HG03095 (cell line): ENCODE data around the gene APBA2.

Experiments used
- ATAC-seq: cut with Tn5 transposase; IDR thresholded peaks from one replicate; pipeline ENCODE4 v1.9.1; 2021; ENCODE audit warnings: moderate library complexity; ENCODE audit not compliant: unreplicated experiment

Gene APBA2

GRCh38 chr15:28980709-28981350 is 95.1 kb downstream of the APBA2 start:
- ATAC-seq: no peak

DNA sequence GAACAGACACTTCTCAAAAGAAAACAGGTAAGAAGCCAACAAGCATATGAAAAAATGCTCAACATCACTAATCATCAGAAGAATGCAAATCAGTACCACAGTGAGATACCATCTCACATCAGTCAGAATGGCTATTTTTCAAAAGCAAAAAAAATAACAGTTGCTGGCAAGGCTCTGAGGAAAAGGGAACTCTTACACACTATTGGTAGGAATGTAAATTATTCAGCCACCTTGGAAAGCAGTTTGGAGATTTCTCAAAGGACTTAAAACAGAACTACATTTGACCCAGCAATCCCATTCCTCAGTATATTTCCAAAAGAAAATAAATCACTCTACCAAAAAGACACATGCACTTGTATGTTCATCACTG is 95.6 kb downstream of the APBA2 start:
- ATAC-seq: no peak

DNA sequence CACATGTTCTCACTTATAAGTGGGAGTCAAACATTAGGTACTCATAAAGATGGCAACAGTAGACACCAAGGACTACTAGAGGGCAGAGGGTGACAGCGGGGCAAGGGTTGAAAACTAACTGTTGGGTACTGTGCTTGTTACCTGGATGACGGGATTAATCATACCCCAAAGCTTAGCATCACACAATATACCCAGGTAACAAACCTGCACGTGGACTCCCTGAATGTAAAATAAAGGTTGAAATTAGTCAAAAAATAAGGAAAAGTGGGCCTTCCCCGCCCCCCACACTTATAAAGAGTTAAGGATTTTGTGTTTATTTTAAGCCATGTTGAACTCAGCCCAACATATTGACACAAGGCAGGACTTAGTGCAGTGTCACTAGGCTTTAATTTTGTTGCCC is 96.1 kb downstream of the APBA2 start:
- ATAC-seq: no peak

GRCh38 chr15:28982886-28983285 is 97.1 kb downstream of the APBA2 start:
- no peak for ATAC-seq

DNA sequence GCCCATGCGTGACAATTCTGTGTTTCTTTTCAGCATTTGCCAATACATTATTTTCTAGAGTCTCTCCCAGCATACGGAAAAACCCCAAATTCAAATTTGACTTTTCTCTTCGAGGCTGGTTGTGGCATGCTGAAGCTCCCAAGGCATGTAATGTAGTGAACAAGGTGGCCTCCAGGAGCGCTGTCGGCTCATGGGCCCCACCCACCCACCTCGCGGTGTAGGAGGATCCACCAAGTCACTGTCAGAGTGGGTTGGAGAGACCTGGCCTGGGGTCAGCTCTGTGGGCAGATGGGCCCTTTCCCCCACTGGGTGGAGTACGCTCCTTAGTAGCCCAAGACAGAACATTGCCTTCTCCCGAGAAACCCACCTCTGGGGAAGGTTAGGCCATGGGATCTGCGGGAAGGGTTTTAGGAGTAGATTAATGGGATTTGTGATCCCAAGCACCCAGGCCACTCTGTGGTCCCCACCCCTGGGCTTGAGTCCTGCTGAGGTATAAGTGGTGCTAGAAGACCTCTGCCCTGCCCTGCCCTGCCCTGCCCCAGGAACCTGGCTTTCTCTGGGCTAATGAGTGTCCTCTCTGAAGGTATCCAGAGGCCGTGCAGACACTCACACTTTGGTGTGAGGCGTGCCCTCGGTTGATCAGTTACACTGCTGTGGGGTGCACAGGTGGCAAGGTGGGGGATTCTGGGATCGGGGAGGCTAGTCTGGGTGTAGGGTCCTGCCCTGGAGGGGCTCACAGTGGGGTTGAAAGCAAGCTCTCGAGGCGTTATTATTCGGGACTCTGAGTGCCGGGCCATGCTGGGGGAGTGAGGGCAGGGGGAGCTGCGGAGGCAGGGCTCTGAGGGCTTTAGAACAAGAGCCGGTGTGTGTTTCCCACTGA is 97.9 kb downstream of the APBA2 start:
- no peak for ATAC-seq

- ATAC-seq: no peak
These were observed 98.9 kb downstream of the APBA2 start for GRCh38 chr15:28984421-28985315.

DNA sequence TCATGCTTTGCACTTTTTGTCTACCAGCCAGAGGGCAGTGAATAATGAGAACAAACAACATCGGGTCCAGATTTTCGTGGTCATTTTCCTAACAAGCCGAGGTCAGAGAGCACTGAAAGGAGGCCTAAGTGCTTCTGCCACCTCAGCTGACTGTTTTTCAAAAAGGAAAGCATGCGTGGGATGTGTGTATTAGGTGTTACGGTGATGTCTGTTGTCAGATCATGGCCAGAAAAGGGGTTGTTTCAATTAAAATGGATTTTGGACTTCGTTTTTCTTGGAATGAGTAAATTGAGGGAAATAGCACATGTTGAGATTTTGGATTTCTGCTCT is 99.5 kb downstream of the APBA2 start:
- ATAC-seq: no peak

DNA sequence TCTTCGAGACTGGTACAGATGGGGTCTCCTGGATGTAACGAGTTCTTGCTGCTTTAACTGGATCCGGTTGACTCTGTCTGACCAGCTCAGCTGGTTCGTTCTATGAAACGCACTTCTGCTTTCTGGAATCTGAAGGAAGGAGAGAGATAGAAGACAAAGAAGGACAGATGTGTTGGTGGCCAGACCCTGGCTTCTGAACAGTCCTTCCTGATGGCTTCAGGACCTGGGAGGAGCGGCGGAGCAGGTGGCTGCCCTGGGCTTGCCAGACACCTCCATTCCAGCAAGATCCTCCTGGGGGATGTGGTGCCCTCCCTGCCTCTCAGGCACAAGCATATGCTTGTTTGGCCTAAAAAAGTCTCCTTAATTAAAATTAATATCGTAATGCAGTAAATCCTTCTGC is 99.9 kb downstream of the APBA2 start:
- ATAC-seq: no peak

DNA sequence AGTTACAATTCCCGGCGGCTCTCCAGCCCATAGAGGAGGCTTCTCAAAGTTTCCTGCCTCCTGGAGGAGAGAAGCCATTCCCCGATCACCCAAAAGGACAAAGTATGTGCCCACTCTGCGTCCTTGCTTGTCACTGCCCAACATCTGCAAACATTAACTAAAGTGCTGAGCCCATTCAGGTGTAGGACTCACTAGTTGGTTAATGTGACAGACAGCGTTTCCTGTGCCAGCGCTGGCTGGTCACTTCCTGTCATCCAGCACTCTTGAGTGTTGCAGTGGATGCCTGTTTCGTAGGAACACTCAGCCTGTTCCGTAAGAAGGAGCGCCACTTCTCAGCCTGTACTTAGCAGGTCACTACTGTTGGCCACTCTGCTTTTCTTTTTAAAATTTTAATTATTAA is 100.3 kb downstream of the APBA2 start:
- ATAC-seq: no peak

DNA sequence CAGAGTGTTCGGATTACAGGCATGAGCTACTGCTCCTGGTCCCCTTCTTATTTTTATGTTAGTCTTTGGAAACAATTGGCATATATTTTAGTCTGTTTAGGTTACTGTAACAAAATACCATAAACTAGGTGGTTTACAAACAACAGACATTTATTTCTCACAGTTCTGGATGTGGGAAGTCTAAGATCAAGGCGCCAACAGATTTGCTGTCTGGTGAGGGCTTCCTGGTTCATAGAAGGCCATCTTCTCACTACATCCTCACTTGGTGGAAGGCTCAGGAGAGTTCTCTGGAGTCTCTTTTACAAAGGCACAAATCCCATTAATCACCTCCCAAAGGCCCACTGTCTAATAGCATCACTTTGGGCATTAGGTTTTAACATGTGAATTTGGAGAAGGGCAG is 101.0 kb downstream of the APBA2 start:
- no peak for ATAC-seq

DNA sequence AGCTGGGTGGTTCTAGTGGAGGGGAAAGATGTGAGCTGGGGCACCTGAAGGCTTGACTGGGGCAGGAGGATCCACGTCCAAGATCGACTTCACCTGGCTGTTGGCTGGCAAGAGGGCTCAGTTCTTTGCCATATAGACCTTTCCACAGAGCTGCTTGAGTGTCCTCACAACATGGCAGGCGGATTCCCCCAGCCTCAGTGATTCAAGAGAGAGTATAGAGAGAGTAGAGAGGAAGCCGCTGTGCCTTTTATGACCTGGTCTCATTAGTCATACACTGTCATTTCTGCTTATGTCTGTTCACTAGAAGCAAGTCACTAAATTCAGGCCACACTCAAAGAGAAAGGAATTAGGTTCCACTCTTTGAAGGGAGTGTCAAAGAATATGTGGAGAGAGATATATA is 101.6 kb downstream of the APBA2 start:
- ATAC-seq: no peak

DNA sequence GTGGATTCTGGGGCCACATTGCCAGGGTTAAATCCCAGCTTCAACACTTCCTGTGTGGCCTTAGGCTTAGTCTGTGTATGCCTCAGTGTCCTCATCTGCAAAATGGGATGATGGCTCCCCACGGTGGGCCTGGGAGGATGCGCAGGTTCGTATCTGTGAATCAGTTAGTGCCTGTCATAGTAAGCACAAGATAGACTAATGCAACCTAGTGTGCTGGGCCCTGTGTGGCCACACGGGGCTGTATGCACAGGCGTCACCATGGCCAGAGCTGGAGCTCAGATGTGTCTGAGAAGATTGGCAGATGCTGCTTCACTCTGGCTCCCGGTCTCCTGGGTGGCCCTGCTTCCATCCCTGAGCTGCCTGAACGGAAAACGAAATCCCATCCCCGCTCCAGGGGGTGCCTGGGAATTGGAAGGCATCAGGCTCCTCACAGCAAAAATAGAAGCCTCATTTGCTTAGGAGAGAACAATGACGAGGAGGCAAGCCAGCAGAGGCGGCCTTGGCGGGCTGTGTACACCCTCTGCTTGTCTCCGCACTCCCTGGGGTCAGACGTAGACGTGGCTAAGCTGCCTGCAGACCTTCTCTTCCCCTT is 103.6 kb downstream of the APBA2 start:
- ATAC-seq: no peak

DNA sequence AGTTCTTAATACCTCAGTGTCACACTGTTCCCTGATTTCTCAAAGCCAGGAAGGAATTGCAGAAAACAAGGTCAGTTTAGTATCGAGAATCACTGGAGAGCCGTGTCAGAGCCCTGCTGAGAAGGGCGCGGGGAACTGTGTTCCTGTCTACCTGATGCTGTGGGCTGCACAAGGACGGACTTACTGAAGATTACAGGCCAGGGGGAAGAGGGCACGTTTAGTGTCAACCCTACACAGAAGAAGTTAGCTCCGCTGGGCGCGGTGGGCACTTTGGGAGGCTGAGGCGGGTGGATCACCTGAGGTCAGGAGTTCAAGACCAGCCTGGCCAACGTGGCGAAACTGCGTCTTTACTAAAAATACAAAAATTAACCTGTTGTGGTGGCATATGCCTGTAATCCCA is 104.1 kb downstream of the APBA2 start:
- ATAC-seq: no peak

GRCh38 chr15:28990390-28990789 is 104.6 kb downstream of the APBA2 start:
- ATAC-seq: no peak

GRCh38 chr15:28991236-28992171 is 105.7 kb downstream of the APBA2 start:
- no peak for ATAC-seq

DNA sequence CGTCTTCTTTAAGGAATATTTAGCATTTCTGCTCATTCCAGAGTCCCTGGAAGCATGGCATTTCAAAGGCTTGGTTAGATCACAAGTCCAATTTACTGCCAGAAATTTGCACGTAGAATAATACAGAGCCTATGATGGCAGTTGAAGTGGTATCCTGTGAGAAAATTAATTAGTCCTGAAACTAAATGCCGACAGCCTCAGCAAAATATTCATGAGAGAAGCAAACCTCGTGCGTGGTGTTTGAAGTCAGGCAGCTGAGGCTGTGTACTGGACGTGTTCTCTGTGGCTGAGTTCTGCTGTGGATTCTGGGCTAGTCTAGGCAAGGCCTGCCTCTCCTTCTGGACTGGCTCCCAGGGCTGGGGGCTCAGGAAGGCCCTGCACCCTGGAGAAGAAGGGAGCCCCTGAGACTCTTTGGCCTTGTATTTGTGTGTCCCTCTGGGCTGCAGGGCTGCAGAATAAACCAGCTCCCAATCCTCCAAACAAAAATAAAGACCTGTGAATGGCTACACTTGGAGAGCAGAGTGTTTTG is 106.6 kb downstream of the APBA2 start:
- ATAC-seq: no peak

GRCh38 chr15:28993051-28993719 is 107.4 kb downstream of the APBA2 start:
- no peak for ATAC-seq

DNA sequence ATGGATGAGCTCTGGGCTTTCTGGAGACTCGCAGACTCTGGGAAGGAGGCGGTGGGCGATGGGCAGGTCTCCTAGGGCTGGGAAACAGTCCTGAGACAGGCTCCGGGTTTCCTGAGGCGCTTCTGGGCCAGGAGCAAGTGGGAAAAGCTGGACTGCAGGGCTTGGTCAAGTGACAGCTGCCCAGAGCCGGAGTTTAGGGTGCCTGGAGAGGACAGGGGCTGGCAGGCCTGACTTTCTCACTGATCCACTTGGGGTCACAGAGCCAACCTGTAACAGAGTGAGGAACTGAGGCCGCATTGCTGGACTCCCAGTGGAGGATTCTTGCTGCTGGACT is 107.9 kb downstream of the APBA2 start:
- ATAC-seq: no peak

GRCh38 chr15:28994142-28994830 is 108.5 kb downstream of the APBA2 start:
- no peak for ATAC-seq
